T-helper 1 cell (primary cell): ENCODE results near the gene PRKACG.

Experiments used
- DNase-seq, 5 donors: peaks; one replicate each; pipeline ENCODE4 v3.0.0-alpha.2; 2012 to 2020

Gene PRKACG

DNA sequence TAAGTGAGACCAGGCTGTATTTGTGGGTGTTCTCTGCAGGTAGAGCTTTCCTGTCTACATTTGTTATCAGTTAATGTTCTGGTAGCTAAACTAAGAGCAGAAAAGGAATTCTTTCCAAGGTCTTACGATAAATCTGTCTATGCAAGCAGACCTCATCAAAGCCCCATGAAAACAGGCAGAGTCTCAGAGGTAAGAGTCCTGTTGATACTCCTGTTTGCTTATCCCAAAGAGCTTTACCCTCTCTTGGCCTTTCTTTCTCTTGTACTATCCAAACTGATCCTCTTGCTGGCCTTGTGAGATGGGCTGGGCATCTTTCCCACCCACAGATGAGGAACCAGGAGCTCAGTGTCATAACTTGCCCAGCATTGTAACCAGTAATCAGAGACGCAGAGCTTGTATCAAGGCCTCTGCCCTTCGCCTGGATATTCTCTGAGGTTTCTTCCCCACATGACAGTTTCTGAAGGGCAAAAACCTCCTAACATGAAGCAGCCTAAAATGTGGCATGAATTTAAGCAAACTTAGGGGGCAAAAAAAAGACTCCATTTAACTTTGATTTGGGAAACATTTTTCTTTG is 33.5 kb downstream of the PRKACG start:
- no peak for DNase-seq

DNA sequence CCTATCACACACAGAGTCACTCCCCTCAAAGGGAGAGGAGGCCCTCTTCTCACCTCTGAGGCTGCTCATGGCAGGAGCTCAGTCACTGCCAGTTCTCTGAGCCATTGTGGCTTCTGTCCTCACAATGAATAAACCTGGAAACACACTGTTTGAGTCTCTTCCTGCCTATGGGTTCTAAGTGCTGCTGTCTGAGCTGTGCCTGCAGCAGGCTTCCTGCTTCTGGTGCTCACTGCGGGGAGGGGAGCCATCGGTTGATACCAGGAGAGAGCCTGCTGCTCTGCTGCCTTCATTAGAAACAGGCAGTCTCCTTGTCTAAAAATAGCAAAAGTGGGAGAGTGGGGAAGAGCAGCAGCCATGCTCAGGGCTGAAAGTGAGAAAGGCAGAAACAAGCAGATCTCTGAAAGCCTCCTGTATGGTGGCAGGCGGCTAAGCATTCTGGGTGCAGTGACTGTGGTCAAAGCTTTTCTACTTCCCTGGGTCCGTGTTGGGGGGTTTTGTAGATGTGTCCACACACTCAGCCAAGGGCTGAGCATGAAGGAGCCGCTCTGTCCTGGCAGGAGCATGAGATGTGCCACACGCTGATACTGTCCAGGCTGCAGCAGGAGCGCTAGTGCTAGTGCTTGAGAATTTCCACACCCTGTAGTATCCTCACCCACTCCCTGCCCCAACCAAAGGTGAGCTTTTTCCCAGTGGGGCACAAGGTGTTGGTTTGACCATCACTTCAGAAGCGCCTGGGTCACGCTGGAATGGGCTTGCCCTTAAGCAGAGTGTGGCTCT is 34.2 kb downstream of the PRKACG start:
- peak in 1 of 5 donors; percentile 75 for DNase-seq

- no peak for DNase-seq
Measured at GRCh38 chr9:68978501-68978900, 35.4 kb downstream of the PRKACG start.

- DNase-seq: no peak
Measured at GRCh38 chr9:68978066-68978465, 35.8 kb downstream of the PRKACG start.

DNA sequence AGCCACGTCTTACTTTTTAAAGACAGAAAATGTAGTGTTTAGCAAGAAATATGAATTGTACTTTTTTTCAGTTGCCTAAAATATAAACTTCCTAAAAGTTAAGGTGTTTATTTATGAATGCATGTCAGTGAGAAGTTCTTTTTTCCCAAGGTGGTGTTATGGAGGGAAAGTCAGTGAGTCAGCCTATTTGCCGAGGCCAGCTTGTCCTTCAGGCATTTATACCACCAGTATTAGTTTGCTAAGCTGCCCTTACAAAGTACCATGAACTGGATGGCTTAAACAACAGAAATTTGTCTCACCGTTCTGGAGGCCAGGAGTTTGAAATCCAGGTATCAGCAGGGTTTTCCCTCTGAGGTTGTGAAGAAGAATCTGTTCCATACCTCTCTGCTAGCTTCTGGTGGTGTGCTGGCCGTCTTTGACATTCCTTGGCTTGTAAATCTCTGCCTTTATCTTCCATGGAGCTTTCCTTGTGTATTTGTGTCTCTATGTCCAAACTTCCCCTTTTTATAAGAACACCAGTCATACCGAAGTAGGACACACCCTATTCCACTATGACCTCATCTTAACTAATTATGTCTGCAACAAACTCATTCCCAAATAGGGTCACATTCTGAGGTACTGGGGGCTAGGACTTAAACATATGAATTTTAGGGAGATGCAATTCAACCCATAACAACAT is 38.4 kb downstream of the PRKACG start:
- DNase-seq: no peak

DNA sequence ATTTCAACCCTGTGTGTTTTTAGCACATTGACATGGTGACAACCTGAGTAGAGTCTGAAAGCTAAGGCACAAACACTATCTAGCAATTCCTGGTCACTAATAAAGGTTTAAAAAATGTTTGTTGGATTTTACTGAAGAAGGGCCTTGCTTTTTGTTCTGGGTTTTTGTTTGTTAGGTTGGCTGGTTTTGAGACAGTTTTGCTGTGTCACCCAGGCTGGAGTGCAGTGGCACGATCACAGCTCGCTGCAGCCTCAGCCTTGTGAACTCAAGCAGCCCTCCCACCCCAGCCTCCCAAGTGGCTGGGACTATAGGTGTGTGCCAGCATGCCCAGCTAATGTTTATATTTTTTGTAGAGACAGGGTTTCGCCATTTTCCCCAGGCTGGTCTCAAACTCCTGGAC is 39.0 kb downstream of the PRKACG start:
- no peak for DNase-seq

- DNase-seq: peak in 1 of 5 donors; percentile 89
Measured at GRCh38 chr9:68974431-68974830, 39.5 kb downstream of the PRKACG start.

DNA sequence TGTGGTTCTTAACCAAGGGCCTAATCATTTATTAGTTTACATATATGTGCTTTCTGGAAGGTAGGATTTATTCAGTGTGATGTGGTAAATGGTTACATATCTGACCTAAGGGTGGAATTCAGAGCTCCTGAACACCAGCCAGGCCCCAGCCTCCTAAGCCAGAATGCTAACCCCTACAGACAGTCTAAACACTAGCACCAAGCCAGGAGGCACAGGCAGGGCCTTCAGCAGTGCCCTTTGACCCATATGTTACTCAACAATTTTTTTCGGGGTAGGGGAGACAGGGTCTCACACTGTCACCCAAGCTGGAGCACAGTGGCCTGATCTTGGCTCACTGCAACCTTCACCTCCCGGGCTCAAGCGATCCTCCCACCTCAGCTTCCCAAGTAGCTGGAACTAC is 40.3 kb downstream of the PRKACG start:
- no peak for DNase-seq

DNA sequence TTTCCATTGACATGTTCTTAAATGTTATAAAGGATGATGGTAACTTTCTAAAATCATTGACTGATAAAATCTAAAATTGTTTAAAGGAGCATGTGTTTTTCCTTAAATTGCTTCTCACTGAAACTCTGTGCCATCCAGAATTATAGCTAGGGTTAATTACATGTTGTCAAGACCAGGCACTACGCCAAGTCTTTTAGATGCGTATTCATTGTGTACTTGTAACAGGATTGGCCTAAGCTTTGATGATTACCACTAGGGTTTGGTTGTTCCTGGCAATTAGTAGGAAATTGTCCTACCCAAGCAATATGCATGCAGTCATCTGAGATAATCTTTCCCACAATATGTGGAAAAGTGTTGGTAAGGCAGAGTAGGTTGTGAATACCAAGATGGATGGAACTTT is 43.8 kb downstream of the PRKACG start:
- DNase-seq: no peak

- DNase-seq: no peak
Measured at GRCh38 chr9:68969538-68969937, 44.4 kb downstream of the PRKACG start.

DNA sequence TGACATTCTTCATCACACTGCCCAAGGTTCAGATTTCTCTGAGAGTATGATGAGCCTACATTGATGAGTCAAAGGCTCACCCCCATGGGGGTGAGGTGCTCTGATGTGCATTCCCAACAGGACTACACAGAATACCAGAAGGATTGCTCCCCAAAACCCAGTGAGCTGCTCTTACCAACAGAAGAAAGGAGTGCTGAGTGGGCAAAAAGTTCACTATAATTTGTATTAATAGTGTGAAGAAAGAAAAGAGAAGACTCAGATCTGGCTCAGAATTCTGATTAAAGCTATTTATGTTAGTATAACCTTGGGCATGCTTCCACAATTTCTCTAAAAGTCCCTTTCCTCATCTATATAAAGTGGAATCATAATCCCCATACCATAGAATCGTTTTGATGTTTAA is 46.1 kb downstream of the PRKACG start:
- no peak for DNase-seq

GRCh38 chr9:68966496-68966944 is 47.4 kb downstream of the PRKACG start:
- no peak for DNase-seq

- DNase-seq: no peak
Measured at GRCh38 chr9:68964765-68965164, 49.1 kb downstream of the PRKACG start.

DNA sequence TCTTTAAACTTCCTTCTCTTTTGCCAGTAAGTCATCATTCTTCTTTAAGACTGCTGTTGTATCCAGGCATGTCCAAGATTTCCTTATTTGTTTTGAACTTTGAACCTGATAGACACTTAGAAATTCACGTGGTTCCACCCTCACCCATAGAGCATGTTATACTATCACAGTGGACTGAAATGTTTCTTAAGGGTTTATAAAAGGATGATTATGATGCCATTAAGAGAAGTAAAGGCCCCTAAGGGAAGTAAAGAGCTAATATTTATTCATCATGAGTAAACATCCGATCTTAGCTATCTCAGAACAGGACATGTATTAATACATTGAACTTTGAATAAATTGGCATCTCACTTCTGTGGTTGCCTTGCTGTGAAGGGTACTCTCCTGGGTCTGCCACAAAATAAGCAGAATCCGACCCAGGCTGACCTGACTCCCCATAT is 49.8 kb downstream of the PRKACG start:
- no peak for DNase-seq

DNA sequence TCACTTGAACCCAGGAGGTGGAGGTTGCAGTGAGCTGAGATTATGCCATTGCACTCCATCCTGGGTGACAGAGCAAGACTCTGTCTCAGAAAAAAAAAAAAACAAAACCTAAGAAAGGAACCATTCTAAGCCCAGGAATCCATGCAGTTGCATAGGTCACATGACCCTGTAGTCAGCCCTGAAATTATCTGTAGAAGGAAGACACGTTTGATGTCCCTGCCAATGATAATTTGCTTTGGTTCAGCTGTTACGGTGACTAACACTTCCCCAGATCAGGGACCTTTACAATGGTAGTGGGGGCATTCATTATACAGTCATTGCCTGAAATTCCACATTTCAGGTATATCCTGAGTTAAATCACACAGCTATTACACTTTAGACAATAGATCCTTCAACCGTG is 50.5 kb downstream of the PRKACG start:
- no peak for DNase-seq
